Measurements from ENCODE around the gene EPYC.

GRCh38 chr12:91017043-91017442 is 12.3 kb upstream of the EPYC start:
- TF ChIP-seq CTCF (IDR thresholded peaks at IDR 0.05) (no peak), POLR2A (IDR thresholded peaks at IDR 0.05) (no peak)
